MM.1S (cell line): ENCODE measurements around the gene RALY.

ENCODE experiments used
- DNase-seq: peaks from one replicate; pipeline ENCODE4 v3.0.0-alpha.2; 2015
- H2AFZ ChIP-seq: fragments of 300-600 bp; sonication (generic); 2 replicates; pipeline ENCODE4 v1.6.0; 2016; ENCODE audit warnings: antibody characterized with exemption, low read length
- H3F3A ChIP-seq: fragments of 300-600 bp; sonication (generic); 2 replicates; pipeline ENCODE4 v1.6.1; 2016; ENCODE audit warnings: mild to moderate bottlenecking, antibody characterized with exemption, low read length, moderate library complexity, mixed read lengths; ENCODE audit not compliant: insufficient read depth
- H3K27ac ChIP-seq: fragments of 300-600 bp; sonication (generic); 2 replicates; pipeline ENCODE4 v1.5.1; 2016; ENCODE audit warnings: mild to moderate bottlenecking, low read length
- H3K27me3 ChIP-seq: fragments of 300-600 bp; sonication (generic); replicated peaks from 2 replicates; pipeline ENCODE4 v1.6.0; 2016; ENCODE audit warnings: low read length; ENCODE audit not compliant: insufficient read depth
- H3K36me3 ChIP-seq: fragments of 300-600 bp; sonication (generic); replicated peaks from 2 replicates; pipeline ENCODE4 v1.6.1; 2016; ENCODE audit warnings: mild to moderate bottlenecking, low read length, mixed read lengths; ENCODE audit not compliant: insufficient read depth
- H3K4me1 ChIP-seq: fragments of 300-600 bp; sonication (generic); 2 replicates; pipeline ENCODE4 v1.6.1; 2016; ENCODE audit warnings: low read length, mixed read lengths
- H3K4me2 ChIP-seq: fragments of 300-600 bp; sonication (generic); 2 replicates; pipeline ENCODE4 v1.6.0; 2016; ENCODE audit warnings: low read depth, low read length
- H3K4me3 ChIP-seq: fragments of 300-600 bp; sonication (generic); 2 replicates; pipeline ENCODE4 v1.5.1; 2016; ENCODE audit warnings: low read length, mixed read lengths
- H3K79me2 ChIP-seq: fragments of 300-600 bp; sonication (generic); 2 replicates; pipeline ENCODE4 v1.6.1; 2016; ENCODE audit warnings: mixed run types, low read length, mixed read lengths
- H3K9ac ChIP-seq: fragments of 300-600 bp; sonication (generic); 2 replicates; pipeline ENCODE4 v1.6.1; 2016; ENCODE audit warnings: low read length, mixed read lengths
- H3K9me2 ChIP-seq: fragments of 300-600 bp; sonication (generic); replicated peaks from 2 replicates; pipeline ENCODE4 v1.6.1; 2016; ENCODE audit warnings: mild to moderate bottlenecking, low read length, mixed read lengths; ENCODE audit not compliant: insufficient read depth
- H3K9me3 ChIP-seq: fragments of 300-600 bp; sonication (generic); replicated peaks from 2 replicates; pipeline ENCODE4 v1.6.1; 2016; ENCODE audit warnings: mild to moderate bottlenecking, low read length, mixed read lengths; ENCODE audit not compliant: insufficient read depth
- H4K20me1 ChIP-seq: fragments of 300-600 bp; sonication (generic); 2 replicates; pipeline ENCODE4 v1.6.1; 2016; ENCODE audit warnings: mild to moderate bottlenecking, low read length, moderate library complexity, mixed read lengths; ENCODE audit not compliant: insufficient read depth
- CTCF ChIP-seq: fragments of 300-600 bp; sonication (generic); IDR thresholded peaks from 2 replicates; pipeline ENCODE4 v1.5.1; 2016; ENCODE audit warnings: antibody characterized with exemption, low read length, mixed read lengths
- EZH2 ChIP-seq: fragments of 300-600 bp; sonication (generic); optimal IDR thresholded peaks from 2 replicates; pipeline ENCODE3; 2017; ENCODE audit warnings: low read depth, mild to moderate bottlenecking, antibody characterized with exemption, low read length, mixed read lengths
- EZH2phosphoT487 ChIP-seq: fragments of 300-600 bp; sonication (generic); IDR thresholded peaks from 2 replicates; pipeline ENCODE4 v1.6.1; 2018; ENCODE audit warnings: antibody characterized with exemption, low read length

Gene RALY

DNA sequence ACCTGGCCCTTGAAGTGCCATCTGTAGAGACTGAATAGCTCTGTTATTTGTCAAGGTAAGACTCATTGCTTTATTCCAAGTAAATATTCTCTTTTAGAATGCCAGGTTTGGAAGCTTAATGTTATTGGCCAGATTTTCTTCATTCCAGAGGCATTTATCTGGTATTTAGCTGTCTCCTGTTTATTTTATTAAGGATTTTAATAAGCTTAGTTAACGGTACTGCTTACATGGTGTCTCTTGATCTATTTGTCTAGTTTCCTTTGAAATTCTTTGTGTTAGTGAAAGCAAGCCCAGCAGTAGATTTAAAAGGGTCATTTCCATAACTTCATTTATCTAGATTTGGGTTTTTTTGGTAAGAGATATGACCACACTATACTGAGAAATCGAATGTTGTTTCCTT lies 7.7 kb downstream of the RALY start:
- H4K20me1 ChIP-seq = peaks cover 93% of the 10 kb centered on the region
- H3K27me3 ChIP-seq = no peaks in the 10 kb centered on the region
- H3K9me3 ChIP-seq = no peaks in the 10 kb centered on the region
- H3K79me2 ChIP-seq = peaks cover 100% of the 10 kb centered on the region
- H3K27ac ChIP-seq = no peak overlapping the region
- 0 out of 2 replicates have a peak, but pooled peaks cover 2% of the 10 kb centered on the region for H3F3A ChIP-seq
- no peak overlapping the region for H3K4me2 ChIP-seq
- no peak overlapping the region for H3K9ac ChIP-seq
- no peaks in the 10 kb centered on the region for H3K9me2 ChIP-seq
- TF ChIP-seq EZH2phosphoT487 (no peak), CTCF (no peak), EZH2 (no peak)
- no peak overlapping the region for H3K4me3 ChIP-seq
- H2AFZ ChIP-seq = no peak overlapping the region
- no peak for DNase-seq
- peaks cover 7% of the 10 kb centered on the region; the same call in 1 of the 2 replicates for H3K36me3 ChIP-seq
- peaks cover 39% of the 10 kb centered on the region for H3K4me1 ChIP-seq

DNA sequence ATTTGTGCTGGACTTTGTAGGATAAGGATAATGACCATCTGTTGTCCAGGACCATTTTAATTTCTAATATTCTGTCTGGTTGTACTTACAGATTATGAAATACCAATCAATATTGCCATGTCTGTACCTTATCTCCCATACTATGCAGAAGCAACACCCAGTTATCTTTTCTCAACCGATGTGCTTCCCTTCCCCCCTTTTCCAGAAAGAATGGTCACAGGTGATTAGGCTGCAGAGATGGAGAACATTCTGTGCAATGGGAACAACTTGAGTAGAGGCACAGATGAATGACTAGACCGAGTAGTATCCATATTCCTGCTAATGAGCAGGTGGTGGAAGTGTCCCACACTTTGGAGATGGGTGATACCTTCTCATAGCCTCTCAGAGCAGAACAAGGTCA lies 10.5 kb downstream of the RALY start:
- H3K4me3 ChIP-seq = no peak overlapping the region
- peaks cover 24% of the 10 kb centered on the region for H3K4me1 ChIP-seq
- no peaks in the 10 kb centered on the region for H3F3A ChIP-seq
- H3K27ac ChIP-seq = no peak overlapping the region
- H2AFZ ChIP-seq = no peak overlapping the region
- TF ChIP-seq EZH2 (no peak), EZH2phosphoT487 (no peak), CTCF (no peak)
- H3K4me2 ChIP-seq = no peak overlapping the region
- peaks cover 90% of the 10 kb centered on the region for H4K20me1 ChIP-seq
- no peak for DNase-seq
- H3K79me2 ChIP-seq = peaks cover 100% of the 10 kb centered on the region
- no peaks in the 10 kb centered on the region for H3K9me3 ChIP-seq
- H3K9ac ChIP-seq = no peak overlapping the region
- H3K27me3 ChIP-seq = no peaks in the 10 kb centered on the region
- H3K36me3 ChIP-seq = no peaks in the 10 kb centered on the region; the same call in 1 of the 2 replicates
- no peaks in the 10 kb centered on the region for H3K9me2 ChIP-seq

DNA sequence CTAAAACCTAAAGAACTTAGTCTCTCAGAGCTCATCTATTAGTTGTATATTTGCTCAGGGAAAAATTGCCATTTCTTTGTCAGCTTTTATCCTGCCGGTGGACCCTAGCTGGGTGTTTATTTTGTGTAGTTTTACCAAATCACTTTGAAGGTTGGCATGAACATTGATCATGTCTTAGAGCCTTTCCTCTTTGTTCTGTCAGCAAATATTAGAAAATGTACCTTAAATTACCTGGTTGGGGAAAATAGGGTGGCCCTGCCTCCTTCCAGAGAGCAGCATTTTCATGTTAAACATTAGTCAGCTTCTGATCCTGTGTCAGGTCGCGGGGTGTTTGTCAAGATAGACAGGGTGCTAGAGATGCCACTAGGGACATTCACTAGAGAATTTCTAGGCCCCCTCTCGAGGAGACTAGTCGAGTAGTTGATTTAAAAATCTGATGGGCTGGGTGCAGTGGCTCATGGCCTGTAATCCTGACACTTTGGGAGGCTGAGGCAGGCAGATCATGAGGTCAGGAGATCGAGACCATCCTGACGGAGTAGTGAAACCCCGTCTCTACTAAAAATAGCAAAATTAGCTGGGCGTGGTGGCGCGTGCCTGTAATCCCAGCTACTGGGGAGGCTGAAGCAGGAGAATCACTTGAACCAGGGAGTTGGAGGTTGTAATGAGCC lies 11.2 kb downstream of the RALY start:
- H3K4me2 ChIP-seq = no peak overlapping the region
- no peaks in the 10 kb centered on the region for H3K9me2 ChIP-seq
- peaks cover 28% of the 10 kb centered on the region for H3K4me1 ChIP-seq
- no peaks in the 10 kb centered on the region for H3K9me3 ChIP-seq
- no peak for TF ChIP-seq EZH2phosphoT487
- TF ChIP-seq EZH2 = no peak
- no peak for TF ChIP-seq CTCF
- H2AFZ ChIP-seq = no peak overlapping the region
- no peaks in the 10 kb centered on the region for H3K27me3 ChIP-seq
- no peaks in the 10 kb centered on the region; the same call in 1 of the 2 replicates for H3F3A ChIP-seq
- H3K9ac ChIP-seq = no peak overlapping the region
- peaks cover 90% of the 10 kb centered on the region for H4K20me1 ChIP-seq
- H3K27ac ChIP-seq = no peak overlapping the region
- no peak for DNase-seq
- H3K79me2 ChIP-seq = peaks cover 100% of the 10 kb centered on the region
- no peaks in the 10 kb centered on the region; the same call in 1 of the 2 replicates for H3K36me3 ChIP-seq
- H3K4me3 ChIP-seq = no peak overlapping the region
